Neuron (in vitro differentiated cells): ENCODE measurements around the gene ZSCAN23.

Source experiments
- H2AFZ ChIP-seq: one replicate; pipeline ENCODE4 v1.6.1; 2013; ENCODE audit warnings: low read depth, mild to moderate bottlenecking, inconsistent platforms, low read length, moderate library complexity
- H3K27me3 ChIP-seq: one replicate; pipeline ENCODE4 v1.6.1; 2013; ENCODE audit warnings: low read length; ENCODE audit not compliant: insufficient read depth
- H3K36me3 ChIP-seq: one replicate; pipeline ENCODE4 v1.6.1; 2013; ENCODE audit warnings: low read length; ENCODE audit not compliant: insufficient read depth
- H3K4me1 ChIP-seq: one replicate; pipeline ENCODE4 v1.6.1; 2013; ENCODE audit warnings: low read length; ENCODE audit not compliant: insufficient read depth
- H3K4me3 ChIP-seq: 2 replicates; pipeline ENCODE4 v1.5.1; 2013; ENCODE audit warnings: mild to moderate bottlenecking, low read length, moderate library complexity
- H3K9me3 ChIP-seq: one replicate; pipeline ENCODE4 v1.6.1; 2013; ENCODE audit warnings: low read length

The ZSCAN23 gene

DNA sequence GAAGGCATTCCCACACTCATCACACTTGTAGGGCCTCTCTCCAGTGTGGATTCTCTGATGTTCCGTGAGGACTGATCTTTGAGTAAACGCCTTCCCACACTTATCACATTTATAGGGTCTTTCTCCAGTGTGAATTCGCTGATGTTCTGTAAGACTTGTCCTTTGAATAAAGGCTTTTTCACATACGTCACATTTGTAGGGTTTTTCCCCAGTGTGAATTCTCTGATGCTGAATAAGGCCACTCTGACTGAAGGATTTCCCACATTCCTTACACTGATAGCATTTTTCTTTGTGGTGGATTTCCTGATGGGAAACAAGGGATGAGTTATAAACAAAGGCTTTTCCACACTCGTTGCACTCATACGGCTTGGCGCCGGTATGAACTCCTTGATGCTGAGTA, 52.6 kb downstream of the ZSCAN23 start:
- peaks cover 92% of the 10 kb centered on the region for H3K36me3 ChIP-seq
- no peak overlapping the region for H2AFZ ChIP-seq
- peaks cover 18% of the 10 kb centered on the region for H3K9me3 ChIP-seq
- H3K27me3 ChIP-seq, result no peaks in the 10 kb centered on the region
- H3K4me1 ChIP-seq, result no peaks in the 10 kb centered on the region
- H3K4me3 ChIP-seq, result no peak overlapping the region

DNA sequence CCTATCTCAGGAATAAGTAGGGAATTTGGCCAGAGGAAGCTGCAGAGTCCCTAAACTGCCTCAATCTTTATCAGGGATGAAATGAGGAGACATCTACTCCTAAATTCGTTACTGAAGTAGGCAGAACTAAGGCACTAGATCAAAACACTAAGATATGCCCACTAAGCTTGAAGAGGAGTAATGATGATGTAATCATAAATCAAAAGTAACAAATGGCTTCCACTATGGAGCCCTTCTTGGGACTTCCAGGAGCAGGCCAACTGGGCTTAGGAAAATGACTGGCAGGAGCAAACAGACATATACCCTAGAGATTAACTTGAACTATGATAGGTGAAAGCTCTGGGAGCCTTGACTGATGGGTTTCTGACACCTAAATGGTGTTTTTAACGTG, 59.2 kb downstream of the ZSCAN23 start:
- H3K4me3 ChIP-seq, result no peak overlapping the region
- H3K36me3 ChIP-seq, result peaks cover 93% of the 10 kb centered on the region
- H3K9me3 ChIP-seq, result peaks cover 4% of the 10 kb centered on the region
- H3K4me1 ChIP-seq, result no peaks in the 10 kb centered on the region
- H3K27me3 ChIP-seq, result no peaks in the 10 kb centered on the region
- H2AFZ ChIP-seq, result no peak overlapping the region

- no peak overlapping the region for H2AFZ ChIP-seq
- peaks cover 4% of the 10 kb centered on the region for H3K9me3 ChIP-seq
- H3K36me3 ChIP-seq, result peaks cover 92% of the 10 kb centered on the region
- H3K4me3 ChIP-seq, result no peak overlapping the region
- H3K27me3 ChIP-seq, result no peaks in the 10 kb centered on the region
- H3K4me1 ChIP-seq, result no peaks in the 10 kb centered on the region
Observed at GRCh38 chr6:28383235-28384142, 59.8 kb downstream of the ZSCAN23 start.
